GM23338 (cell line): ENCODE results near the gene PDIA4. TPM values are rescaled to one million over a fixed set of nuclear protein-coding genes. Genes with fewer than 3 reads are reported as not detected.
A peak's percentile ranks its signal among the peaks of the same experiment; 100 is the strongest.

Source experiments
- ATAC-seq: fragments of 200-7000 bp; cut with Tn5 transposase; 3 replicates; pipeline ENCODE4 v1.9.1; 2020
- DNase-seq: peaks from one replicate; pipeline ENCODE4 v3.0.0-alpha.2; 2015; ENCODE audit warnings: low spot score
- H2AFZ ChIP-seq: fragments of 200-600 bp; sonication (generic); 2 replicates; pipeline ENCODE4 v1.8.0; 2016; ENCODE audit warnings: antibody characterized with exemption, mild to moderate bottlenecking, moderate library complexity
- H3F3A ChIP-seq: fragments of 200-600 bp; sonication (generic); replicated peaks from 2 replicates; pipeline ENCODE4 v1.8.0; 2017; ENCODE audit warnings: antibody characterized with exemption, mixed run types, low read depth
- H3K27ac ChIP-seq: fragments of 200-600 bp; sonication (generic); 2 replicates; pipeline ENCODE4 v1.6.1; 2016; ENCODE audit warnings: low read depth
- H3K27me3 ChIP-seq: fragments of 200-600 bp; sonication (generic); 2 replicates; pipeline ENCODE4 v1.8.0; 2016; ENCODE audit warnings: mild to moderate bottlenecking, mixed run types, moderate library complexity; ENCODE audit not compliant: insufficient read depth
- H3K36me3 ChIP-seq: fragments of 200-600 bp; sonication (generic); 2 replicates; pipeline ENCODE4 v1.8.0; 2016; ENCODE audit warnings: mild to moderate bottlenecking; ENCODE audit not compliant: insufficient read depth
- H3K4me1 ChIP-seq: fragments of 200-600 bp; sonication (generic); 2 replicates; pipeline ENCODE4 v1.8.0; 2016; ENCODE audit warnings: mild to moderate bottlenecking, moderate library complexity; ENCODE audit not compliant: insufficient read depth
- H3K4me2 ChIP-seq: fragments of 200-600 bp; sonication (generic); 2 replicates; pipeline ENCODE4 v1.7.1; 2017; ENCODE audit warnings: mixed run types
- H3K4me3 ChIP-seq: fragments of 200-600 bp; sonication (generic); 2 replicates; pipeline ENCODE4 v1.6.1; 2016; ENCODE audit warnings: mixed run types
- H3K79me2 ChIP-seq: fragments of 200-600 bp; sonication (generic); replicated peaks from 2 replicates; pipeline ENCODE4 v1.8.0; 2017; ENCODE audit warnings: mild to moderate bottlenecking; ENCODE audit not compliant: insufficient read depth
- H3K9me2 ChIP-seq: fragments of 200-600 bp; sonication (generic); 2 replicates; pipeline ENCODE4 v1.8.0; 2017; ENCODE audit not compliant: insufficient read depth
- H4K20me1 ChIP-seq: fragments of 200-600 bp; sonication (generic); replicated peaks from 2 replicates; pipeline ENCODE4 v1.8.0; 2017; ENCODE audit warnings: mild to moderate bottlenecking; ENCODE audit not compliant: insufficient read depth
- H3K27ac Mint-ChIP-seq: 2 replicates; pipeline ENCODE4 v1.8.0; 2020; ENCODE audit warnings: inconsistent platforms, mild to moderate bottlenecking, moderate library complexity, mixed read lengths
- H3K27me3 Mint-ChIP-seq: 3 replicates; pipeline ENCODE4 v1.8.0; 2022; ENCODE audit warnings: low read depth, mild to moderate bottlenecking, moderate library complexity, mixed read lengths, inconsistent platforms; ENCODE audit not compliant: insufficient read depth, poor library complexity
- H3K36me3 Mint-ChIP-seq: 3 replicates; pipeline ENCODE4 v1.8.0; 2021; ENCODE audit warnings: low read depth, mild to moderate bottlenecking, inconsistent platforms, moderate library complexity, mixed read lengths
- H3K4me1 Mint-ChIP-seq: 3 replicates; pipeline ENCODE4 v1.8.0; 2020; ENCODE audit warnings: mild to moderate bottlenecking, inconsistent platforms, mixed read lengths
- H3K4me3 Mint-ChIP-seq: 3 replicates; pipeline ENCODE4 v1.8.0; 2021; ENCODE audit warnings: moderate library complexity, mild to moderate bottlenecking, inconsistent platforms, mixed read lengths
- H3K9me3 Mint-ChIP-seq: 3 replicates; pipeline ENCODE4 v1.8.0; 2020; ENCODE audit warnings: moderate library complexity, mild to moderate bottlenecking, inconsistent platforms, mixed read lengths
- CREB1 ChIP-seq: fragments of 250-450 bp; sonication (Bioruptor Pico); IDR thresholded peaks from 2 replicates; pipeline ENCODE4 v1.5.0; 2020; ENCODE audit warnings: low read depth, mild to moderate bottlenecking, moderate library complexity
- EZH2phosphoT487 ChIP-seq: fragments of 200-600 bp; sonication (generic); IDR thresholded peaks from one replicate; pipeline ENCODE4 v1.8.1; 2018; ENCODE audit warnings: antibody characterized with exemption; ENCODE audit not compliant: unreplicated experiment
- NANOG ChIP-seq: IDR thresholded peaks from 2 replicates; pipeline ENCODE4 v1.6.1; 2016; ENCODE audit warnings: antibody characterized with exemption, borderline replicate concordance
- POLR2AphosphoS5 ChIP-seq: IDR thresholded peaks from 2 replicates; pipeline ENCODE4 v1.6.1; 2016; ENCODE audit warnings: antibody characterized with exemption, low read depth
- REST ChIP-seq: IDR thresholded peaks from one replicate; pipeline ENCODE4 v1.6.1; 2018; ENCODE audit warnings: antibody characterized with exemption; ENCODE audit not compliant: unreplicated experiment
- ZNF114 ChIP-seq: fragments of 250-450 bp; sonication (Bioruptor Pico); IDR thresholded peaks from 2 replicates; pipeline ENCODE4 v1.5.0; 2020; ENCODE audit warnings: mild to moderate bottlenecking, moderate library complexity
- ZNF462 ChIP-seq: fragments of 250-450 bp; sonication (Bioruptor Pico); IDR thresholded peaks from 2 replicates; pipeline ENCODE4 v1.5.0; 2020; ENCODE audit warnings: mild to moderate bottlenecking, moderate library complexity
- polyA plus RNA-seq: library from polyadenylated mRNA; unstranded; fragments of >200 nt; fragmentation: Nextera tagmentation; extraction: Ambion mirVana; gene quantifications from 2 replicates; pipeline ENCODE4 v1.2.1, GENCODE V29; 2016
- total RNA-seq: library from RNA; depleted of rRNA; stranded (reverse); fragments of >200 nt; shearing (Covaris generic); gene quantifications from 2 replicates; pipeline ENCODE4 v1.2.3, GENCODE V29; 2014
- TF ChIP-seq, protein P1 (sequence below): IDR thresholded peaks from 2 replicates; pipeline ENCODE4 v1.6.1; 2016; ENCODE audit warnings: antibody characterized with exemption
- TF ChIP-seq, protein P2 (sequence below), 2 experiments: fragments of 200-600 bp in 1 of 2; sonication (generic) in 1 of 2; conservative IDR thresholded peaks; 2 replicates each; pipeline versions ENCODE4 v1.5.1 to v1.6.1; 2016 to 2017; ENCODE audit warnings: antibody characterized with exemption in 2 of 2, low read depth in 2 of 2, mild to moderate bottlenecking in 2 of 2, moderate library complexity in 1 of 2

Gene PDIA4
- total and polyA plus RNA-seq, 2 experiments from 2014 or later, result 196 to 332 TPM

DNA sequence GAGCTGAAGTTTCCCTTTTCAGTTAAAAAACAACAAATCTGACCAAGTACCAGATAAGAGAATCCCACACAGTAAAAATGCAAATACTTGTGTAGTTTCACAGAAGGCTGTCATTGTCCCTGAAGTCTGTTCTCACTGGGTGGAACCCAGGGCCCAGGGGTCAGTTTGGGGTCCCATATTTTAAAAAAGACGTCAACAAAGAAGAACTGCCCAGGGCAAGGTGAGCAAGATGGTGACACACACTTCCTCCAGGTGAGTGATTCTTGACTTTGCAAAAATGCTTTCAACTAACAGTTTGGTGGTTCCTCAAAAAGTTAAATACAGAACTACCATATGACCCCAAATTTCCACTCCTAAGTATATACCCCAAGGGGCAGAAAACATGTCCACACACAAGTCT lies 36.8 kb downstream of the PDIA4 start (continued):
- TF ChIP-seq, protein P1, sequence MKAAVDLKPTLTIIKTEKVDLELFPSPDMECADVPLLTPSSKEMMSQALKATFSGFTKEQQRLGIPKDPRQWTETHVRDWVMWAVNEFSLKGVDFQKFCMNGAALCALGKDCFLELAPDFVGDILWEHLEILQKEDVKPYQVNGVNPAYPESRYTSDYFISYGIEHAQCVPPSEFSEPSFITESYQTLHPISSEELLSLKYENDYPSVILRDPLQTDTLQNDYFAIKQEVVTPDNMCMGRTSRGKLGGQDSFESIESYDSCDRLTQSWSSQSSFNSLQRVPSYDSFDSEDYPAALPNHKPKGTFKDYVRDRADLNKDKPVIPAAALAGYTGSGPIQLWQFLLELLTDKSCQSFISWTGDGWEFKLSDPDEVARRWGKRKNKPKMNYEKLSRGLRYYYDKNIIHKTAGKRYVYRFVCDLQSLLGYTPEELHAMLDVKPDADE, result no peak

DNA sequence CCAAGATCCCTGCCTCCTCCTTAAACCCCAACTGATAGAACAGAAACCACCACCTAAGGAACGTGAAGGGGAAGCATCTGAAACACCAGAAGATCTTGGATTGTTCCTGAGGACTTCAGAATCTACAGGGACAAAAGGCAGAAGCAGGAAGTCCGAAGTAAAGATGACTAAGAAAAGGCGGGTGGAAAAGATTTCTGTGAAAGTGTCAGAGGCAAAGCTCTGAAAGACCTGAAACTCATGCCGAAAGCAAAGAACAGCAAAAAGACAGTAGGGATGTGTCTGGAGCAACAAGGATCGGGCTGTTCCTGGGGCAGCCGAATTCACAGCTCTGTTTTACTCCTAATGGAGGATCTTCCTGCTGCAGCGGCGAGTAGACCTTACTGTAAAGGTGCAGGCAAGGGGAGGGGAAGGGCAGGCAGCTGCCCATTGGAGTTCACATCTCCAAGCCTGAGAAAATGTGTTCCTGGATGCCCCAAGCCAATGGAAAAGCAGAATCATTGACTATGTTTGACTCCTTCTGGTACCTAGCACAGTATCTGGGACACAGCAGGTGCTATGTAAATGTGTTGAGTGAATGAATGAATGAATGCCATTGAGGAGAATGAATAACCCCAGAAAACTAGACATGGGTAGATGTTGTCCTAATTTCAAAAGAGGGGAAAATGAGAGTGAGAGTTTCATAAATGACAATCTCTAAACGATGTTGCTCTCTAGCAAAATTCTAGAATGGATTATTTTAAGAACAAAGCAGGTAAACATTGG lies 40.4 kb downstream of the PDIA4 start:
- peaks cover 11% of the 10 kb centered on the region for H3F3A ChIP-seq
- H3K4me2 ChIP-seq, result peak overlapping the region; percentile 87
- no peaks in the 10 kb centered on the region for H3K79me2 ChIP-seq
- Mint-ChIP-seq H3K27ac (peak overlapping the region; percentile 92), H3K4me1 (peaks cover 16% of the 10 kb centered on the region; the same call in 2 of the 3 replicates), H3K9me3 (peaks cover 11% of the 10 kb centered on the region; the same call in 2 of the 3 replicates), H3K27me3 (peaks cover 9% of the 10 kb centered on the region), H3K4me3 (peak overlapping the region; percentile 89), H3K36me3 (peaks cover 6% of the 10 kb centered on the region; the same call in 1 of the 3 replicates)
- peaks cover 13% of the 10 kb centered on the region for H3K4me1 ChIP-seq
- peak overlapping the region; percentile 96 for H3K27ac ChIP-seq
- H2AFZ ChIP-seq, result peak overlapping the region; percentile 95
- H3K27me3 ChIP-seq, result no peaks in the 10 kb centered on the region
- DNase-seq (peak; percentile 46), ATAC-seq (peak; percentile 12)
- no peaks in the 10 kb centered on the region for H4K20me1 ChIP-seq
- no peaks in the 10 kb centered on the region for H3K36me3 ChIP-seq
- H3K4me3 ChIP-seq, result peak overlapping the region; percentile 83
- H3K9me2 ChIP-seq, result no peaks in the 10 kb centered on the region
- TF ChIP-seq, protein P1, result no peak
- TF ChIP-seq, protein P2, sequence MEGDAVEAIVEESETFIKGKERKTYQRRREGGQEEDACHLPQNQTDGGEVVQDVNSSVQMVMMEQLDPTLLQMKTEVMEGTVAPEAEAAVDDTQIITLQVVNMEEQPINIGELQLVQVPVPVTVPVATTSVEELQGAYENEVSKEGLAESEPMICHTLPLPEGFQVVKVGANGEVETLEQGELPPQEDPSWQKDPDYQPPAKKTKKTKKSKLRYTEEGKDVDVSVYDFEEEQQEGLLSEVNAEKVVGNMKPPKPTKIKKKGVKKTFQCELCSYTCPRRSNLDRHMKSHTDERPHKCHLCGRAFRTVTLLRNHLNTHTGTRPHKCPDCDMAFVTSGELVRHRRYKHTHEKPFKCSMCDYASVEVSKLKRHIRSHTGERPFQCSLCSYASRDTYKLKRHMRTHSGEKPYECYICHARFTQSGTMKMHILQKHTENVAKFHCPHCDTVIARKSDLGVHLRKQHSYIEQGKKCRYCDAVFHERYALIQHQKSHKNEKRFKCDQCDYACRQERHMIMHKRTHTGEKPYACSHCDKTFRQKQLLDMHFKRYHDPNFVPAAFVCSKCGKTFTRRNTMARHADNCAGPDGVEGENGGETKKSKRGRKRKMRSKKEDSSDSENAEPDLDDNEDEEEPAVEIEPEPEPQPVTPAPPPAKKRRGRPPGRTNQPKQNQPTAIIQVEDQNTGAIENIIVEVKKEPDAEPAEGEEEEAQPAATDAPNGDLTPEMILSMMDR (conservative IDR thresholded peaks at IDR 0.05; ENCODE audit: low read depth in 2 of 2), result no peak
- no peak for TF ChIP-seq REST
- TF ChIP-seq ZNF462, result no peak
- no peak for TF ChIP-seq EZH2phosphoT487
- no peak for TF ChIP-seq NANOG
- TF ChIP-seq CREB1 (CRISPR knock-in tag), result no peak
- no peak for TF ChIP-seq ZNF114 (CRISPR knock-in tag)
- TF ChIP-seq POLR2AphosphoS5, result no peak
